IMR-90 (cell line): ENCODE data around the gene ARHGAP8. TPM values are rescaled to one million over a fixed set of nuclear protein-coding genes. Genes with fewer than 3 reads are reported as not detected.

Experiments used
- ATAC-seq: fragments of 200-7000 bp; cut with Tn5 transposase; 2 replicates; pipeline ENCODE4 v1.9.1; 2020; ENCODE audit warnings: low read depth, mild to moderate bottlenecking, moderate library complexity
- BruUV-seq: library from RNA; stranded (reverse); fragments of 400-500 nt; replicated peaks from 2 replicates; lab custom pipeline; 2021; lab: Mats Ljungman, UMichigan
- CTCF ChIA-PET: fragments of 300-600 bp; formaldehyde crosslinking; extraction: SDS; loops from one replicate; lab custom pipeline; 2021; ENCODE audit warnings: antibody characterized with exemption; lab: Yijun Ruan, JAX
- POLR2A ChIA-PET: fragments of 300-600 bp; sonication (Branson Sonifier 250); formaldehyde crosslinking; loops from one replicate; lab custom pipeline; 2022; ENCODE audit warnings: antibody characterized with exemption; ENCODE audit not compliant: unreplicated experiment; lab: Charles Lee
- DNase-seq: peaks from one replicate; pipeline ENCODE4 v3.0.0; 2013
- H2AFZ ChIP-seq: replicated peaks from 2 replicates; pipeline ENCODE3; 2013; ENCODE audit warnings: low read length, mild to moderate bottlenecking; ENCODE audit not compliant: poor library complexity
- H2AK5ac ChIP-seq: 2 replicates; pipeline ENCODE4 v1.6.1; 2013; ENCODE audit warnings: low read depth, low read length, inconsistent platforms
- H2AK9ac ChIP-seq: replicated peaks from 2 replicates; pipeline ENCODE3; 2013; ENCODE audit warnings: mild to moderate bottlenecking, low read depth, low read length, moderate library complexity; ENCODE audit not compliant: poor library complexity
- H2BK120ac ChIP-seq: 2 replicates; pipeline ENCODE4 v1.6.1; 2013; ENCODE audit warnings: low read depth, low read length, inconsistent platforms
- H2BK15ac ChIP-seq: 3 replicates; pipeline ENCODE4 v1.6.1; 2013; ENCODE audit warnings: low read depth, low read length, inconsistent platforms
- H2BK20ac ChIP-seq: 2 replicates; pipeline ENCODE4 v1.6.1; 2013; ENCODE audit warnings: low read depth, mild to moderate bottlenecking, inconsistent platforms, low read length, moderate library complexity
- H2BK5ac ChIP-seq: 2 replicates; pipeline ENCODE4 v1.6.1; 2013; ENCODE audit warnings: mild to moderate bottlenecking, low read depth, low read length, inconsistent platforms; ENCODE audit not compliant: poor library complexity, severe bottlenecking
- H3K14ac ChIP-seq: replicated peaks from 2 replicates; pipeline ENCODE4 v1.6.1; 2013; ENCODE audit warnings: low read depth, low read length, inconsistent platforms
- H3K18ac ChIP-seq: 2 replicates; pipeline ENCODE4 v1.6.1; 2013; ENCODE audit warnings: low read depth, low read length, control low read depth
- H3K23ac ChIP-seq: 2 replicates; pipeline ENCODE4 v1.6.1; 2013; ENCODE audit warnings: low read depth, low read length, inconsistent platforms
- H3K27ac ChIP-seq: 2 replicates; pipeline ENCODE4 v1.5.1; 2013; ENCODE audit warnings: mild to moderate bottlenecking, control low read depth, low read length; ENCODE audit not compliant: insufficient read depth
- H3K27me3 ChIP-seq: 2 replicates; pipeline ENCODE4 v1.6.1; 2013; ENCODE audit warnings: low read length; ENCODE audit not compliant: control insufficient read depth, insufficient read depth
- H3K36me3 ChIP-seq: 2 replicates; pipeline ENCODE4 v1.6.1; 2013; ENCODE audit warnings: low read length, mixed read lengths; ENCODE audit not compliant: control insufficient read depth, insufficient read depth
- H3K4ac ChIP-seq: 2 replicates; pipeline ENCODE4 v1.6.1; 2013; ENCODE audit warnings: low read depth, low read length, inconsistent platforms
- H3K4me1 ChIP-seq: 2 replicates; pipeline ENCODE4 v1.6.1; 2013; ENCODE audit warnings: low read length, mixed read lengths; ENCODE audit not compliant: control insufficient read depth, insufficient read depth
- H3K4me2 ChIP-seq: 2 replicates; pipeline ENCODE4 v1.6.1; 2013; ENCODE audit warnings: low read depth, mild to moderate bottlenecking, control low read depth, low read length, moderate library complexity
- H3K4me3 ChIP-seq: 2 replicates; pipeline ENCODE4 v1.5.1; 2013; ENCODE audit warnings: low read depth, mild to moderate bottlenecking, control low read depth, low read length, moderate library complexity; ENCODE audit not compliant: insufficient read depth
- H3K56ac ChIP-seq: 2 replicates; pipeline ENCODE4 v1.6.1; 2013; ENCODE audit warnings: low read length, inconsistent platforms; ENCODE audit not compliant: insufficient read depth; ENCODE audit errors: extremely low read depth
- H3K79me1 ChIP-seq, 2 experiments: 2 replicates each; pipeline ENCODE4 v1.6.1; 2013; ENCODE audit warnings: low read length in 2 of 2, inconsistent platforms in 1 of 2, low read depth in 1 of 2
- H3K9ac ChIP-seq: 2 replicates; pipeline ENCODE4 v1.6.1; 2013; ENCODE audit warnings: low read depth, low read length, control low read depth
- H3K9me1 ChIP-seq: 2 replicates; pipeline ENCODE4 v1.6.1; 2013; ENCODE audit warnings: low read length, inconsistent platforms; ENCODE audit not compliant: insufficient read depth
- H3K9me3 ChIP-seq: 2 replicates; pipeline ENCODE4 v1.6.1; 2013; ENCODE audit warnings: low read length; ENCODE audit not compliant: control insufficient read depth, insufficient read depth
- H4K20me1 ChIP-seq: 2 replicates; pipeline ENCODE4 v1.6.1; 2013; ENCODE audit warnings: low read length, inconsistent platforms; ENCODE audit not compliant: insufficient read depth
- H4K5ac ChIP-seq: 2 replicates; pipeline ENCODE4 v1.6.1; 2013; ENCODE audit warnings: mild to moderate bottlenecking, low read depth, low read length, control low read depth
- H4K8ac ChIP-seq, 2 experiments: 2 replicates each; pipeline ENCODE4 v1.6.1; 2013; ENCODE audit warnings: low read depth in 2 of 2, low read length in 2 of 2, control low read depth in 1 of 2, inconsistent platforms in 1 of 2
- H4K91ac ChIP-seq: 2 replicates; pipeline ENCODE4 v1.6.1; 2013; ENCODE audit warnings: low read depth, low read length, inconsistent platforms; ENCODE audit not compliant: insufficient read depth
- BHLHE40 ChIP-seq: fragments of 150-350 bp; IDR thresholded peaks from 2 replicates; pipeline ENCODE4 v1.6.1; 2016; ENCODE audit warnings: mild to moderate bottlenecking, low read depth, low read length
- CEBPB ChIP-seq: IDR thresholded peaks from 2 replicates; pipeline ENCODE4 v1.6.1; 2012; ENCODE audit warnings: low read depth, low read length, improper control_type of control experiment
- CHD1 ChIP-seq: IDR thresholded peaks from 2 replicates; pipeline ENCODE4 v1.6.1; 2012; ENCODE audit warnings: low read depth, low read length, improper control_type of control experiment
- ELK1 ChIP-seq: fragments of 150-350 bp; IDR thresholded peaks from 2 replicates; pipeline ENCODE4 v1.6.1; 2016; ENCODE audit warnings: low read depth, mild to moderate bottlenecking, low read length, moderate library complexity, borderline replicate concordance
- FOS ChIP-seq: fragments of 150-350 bp; IDR thresholded peaks from 2 replicates; pipeline ENCODE4 v1.6.1; 2016; ENCODE audit warnings: low read depth, low read length
- MAFK ChIP-seq: IDR thresholded peaks from 2 replicates; pipeline ENCODE4 v1.6.1; 2012; ENCODE audit warnings: low read depth, low read length, improper control_type of control experiment
- MAZ ChIP-seq: IDR thresholded peaks from 2 replicates; pipeline ENCODE4 v1.6.1; 2012; ENCODE audit warnings: low read depth, mild to moderate bottlenecking, low read length, improper control_type of control experiment, moderate library complexity, borderline replicate concordance
- MXI1 ChIP-seq: IDR thresholded peaks from 2 replicates; pipeline ENCODE4 v1.6.1; 2012; ENCODE audit warnings: low read depth, mild to moderate bottlenecking, low read length, moderate library complexity, borderline replicate concordance
- NFE2L2 ChIP-seq: fragments of 150-350 bp; IDR thresholded peaks from 2 replicates; pipeline ENCODE4 v1.6.1; 2016; ENCODE audit warnings: low read depth, mild to moderate bottlenecking, low read length
- RAD21 ChIP-seq: IDR thresholded peaks from 2 replicates; pipeline ENCODE4 v1.6.1; 2012; ENCODE audit warnings: low read length, improper control_type of control experiment
- RCOR1 ChIP-seq: IDR thresholded peaks from 2 replicates; pipeline ENCODE4 v1.6.1; 2012; ENCODE audit warnings: mild to moderate bottlenecking, low read length, improper control_type of control experiment; ENCODE audit not compliant: insufficient replicate concordance
- RFX5 ChIP-seq: IDR thresholded peaks from 2 replicates; pipeline ENCODE4 v1.8.0; 2012; ENCODE audit warnings: low read depth, mild to moderate bottlenecking, low read length, moderate library complexity
- SMC3 ChIP-seq: fragments of 150-350 bp; IDR thresholded peaks from 2 replicates; pipeline ENCODE4 v1.6.1; 2016; ENCODE audit warnings: low read depth, mild to moderate bottlenecking, antibody characterized with exemption, low read length, moderate library complexity
- USF2 ChIP-seq: fragments of 150-350 bp; IDR thresholded peaks from 2 replicates; pipeline ENCODE4 v1.6.1; 2017; ENCODE audit warnings: mild to moderate bottlenecking, antibody characterized with exemption, low read length, low read depth
- WGBS, 2 experiments: methylation state at CpG; one replicate each; pipeline versions ENCODE4 v1.1.5 to v1.1.7; 2013; ENCODE audit warnings: missing lambda C conversion rate in 2 of 2; ENCODE audit not compliant: insufficient read length in 1 of 2; ENCODE audit errors: extremely low coverage in 2 of 2; 5-methylcytosine and 5-hydroxymethylcytosine counted together
- dilution Hi-C: fragments of 300-500 bp; cut with HindIII; formaldehyde crosslinking; loops from one replicate; pipeline ENCODE4 v1.14.3; 2018; ENCODE audit warnings: low sequenced_read_pairs; ENCODE audit not compliant: unreplicated experiment
- in situ Hi-C: fragments of 300-500 bp; cut with MboI; formaldehyde crosslinking; loops from 3 replicates; pipeline ENCODE4 v1.14.3; 2019; ENCODE audit warnings: low sequenced_read_pairs, inconsistent platforms, mixed read lengths
- intact Hi-C: fragments of 100-400 bp; cut with micrococcal nuclease; formaldehyde crosslinking; loops from 2 replicates; pipeline ENCODE4 v1.10.0; 2022
- polyA plus RNA-seq, 3 experiments: library from polyadenylated mRNA; depleted of rRNA; stranded (reverse); fragments of >200 nt; gene quantifications; 2 replicates each; pipeline ENCODE4 v1.2.3, GENCODE V29; 2012; ENCODE audit warnings: low replicate concordance in 1 of 3
- total RNA-seq: library from RNA; depleted of rRNA; stranded (reverse); fragments of >200 nt; gene quantifications from 2 replicates; pipeline ENCODE4 v1.2.3, GENCODE V29; 2012
- TF ChIP-seq, protein P1 (sequence below): conservative IDR thresholded peaks from 2 replicates; pipeline ENCODE4 v1.5.1; 2012; ENCODE audit warnings: mild to moderate bottlenecking, low read depth, low read length, improper control_type of control experiment

ARHGAP8 gene
- total and polyA plus RNA-seq, 2 of the 4 experiments (the other 2 are of a cell fraction), result 0.18 to 0.21 TPM

GRCh38 chr22:44805711-44806110 is 53.3 kb downstream of the ARHGAP8 start:
- Histone ChIP-seq H3K79me1 (no peaks in the 10 kb centered on the region), H3K36me3 (no peaks in the 10 kb centered on the region), H3K9ac (no peak overlapping the region), H3K14ac (no peak overlapping the region), H3K27me3 (peaks cover 43% of the 10 kb centered on the region), H3K56ac (no peak overlapping the region), H3K18ac (no peak overlapping the region), H3K27ac (no peak overlapping the region), H4K20me1 (no peaks in the 10 kb centered on the region), H3K9me1 (no peaks in the 10 kb centered on the region), H3K4me2 (no peak overlapping the region), H2AK5ac (no peak overlapping the region), H2BK120ac (no peak overlapping the region), H3K23ac (no peak overlapping the region), H3K9me3 (no peaks in the 10 kb centered on the region; the same call in 1 of the 2 replicates), H2BK5ac (no peak overlapping the region), H2AFZ (no peak overlapping the region), H4K8ac (no peak overlapping the region), H3K4ac (no peak overlapping the region), H3K4me3 (no peak overlapping the region), H3K4me1 (no peaks in the 10 kb centered on the region), H4K91ac (no peak overlapping the region), H2BK15ac (no peak overlapping the region), H4K5ac (no peak overlapping the region), H2AK9ac (no peak overlapping the region), H2BK20ac (no peak overlapping the region)
- 72% methylated on average over 2 of the region's 9 CpGs; no CpG with 5 or more reads in 1 of the 2 experiments for WGBS, 2 experiments
- in situ Hi-C loops, result no loop called here
- CTCF ChIA-PET, result no interaction called here
- POLR2A ChIA-PET, result no interaction called here
- TF ChIP-seq CHD1, result no peak
- no peak for TF ChIP-seq RCOR1
- no peak for TF ChIP-seq FOS
- no peak for TF ChIP-seq RFX5
- no peak for TF ChIP-seq MXI1
- TF ChIP-seq MAFK, result no peak
- TF ChIP-seq, protein P1, sequence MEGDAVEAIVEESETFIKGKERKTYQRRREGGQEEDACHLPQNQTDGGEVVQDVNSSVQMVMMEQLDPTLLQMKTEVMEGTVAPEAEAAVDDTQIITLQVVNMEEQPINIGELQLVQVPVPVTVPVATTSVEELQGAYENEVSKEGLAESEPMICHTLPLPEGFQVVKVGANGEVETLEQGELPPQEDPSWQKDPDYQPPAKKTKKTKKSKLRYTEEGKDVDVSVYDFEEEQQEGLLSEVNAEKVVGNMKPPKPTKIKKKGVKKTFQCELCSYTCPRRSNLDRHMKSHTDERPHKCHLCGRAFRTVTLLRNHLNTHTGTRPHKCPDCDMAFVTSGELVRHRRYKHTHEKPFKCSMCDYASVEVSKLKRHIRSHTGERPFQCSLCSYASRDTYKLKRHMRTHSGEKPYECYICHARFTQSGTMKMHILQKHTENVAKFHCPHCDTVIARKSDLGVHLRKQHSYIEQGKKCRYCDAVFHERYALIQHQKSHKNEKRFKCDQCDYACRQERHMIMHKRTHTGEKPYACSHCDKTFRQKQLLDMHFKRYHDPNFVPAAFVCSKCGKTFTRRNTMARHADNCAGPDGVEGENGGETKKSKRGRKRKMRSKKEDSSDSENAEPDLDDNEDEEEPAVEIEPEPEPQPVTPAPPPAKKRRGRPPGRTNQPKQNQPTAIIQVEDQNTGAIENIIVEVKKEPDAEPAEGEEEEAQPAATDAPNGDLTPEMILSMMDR, result no peak
- no peak for TF ChIP-seq NFE2L2
- TF ChIP-seq SMC3, result no peak
- no peak for TF ChIP-seq MAZ
- no peak for TF ChIP-seq USF2
- no peak for TF ChIP-seq ELK1
- TF ChIP-seq RAD21, result no peak
- no peak for TF ChIP-seq CEBPB
- TF ChIP-seq BHLHE40, result no peak
- no peak for DNase-seq
- no TSS peak for BruUV-seq
- intact Hi-C loops, result no loop called here
- dilution Hi-C loops, result no loop called here
- no peak for ATAC-seq
